Activated gamma-delta T cell treated with Interleukin-2 at 50 U/mL for 16 hours (primary cell): ENCODE measurements around the gene FNBP1.
"Not testable (repeated sequence)": the region's sequence is repeated elsewhere in the genome, so short reads cannot be mapped to it uniquely, and the experiment has no call there.

Source experiments
- DNase-seq: peaks from one replicate; pipeline ENCODE4 v3.0.0-alpha.2; 2020

Gene FNBP1

GRCh38 chr9:130020618-130021017 lies 22.4 kb downstream of the FNBP1 start:
- no peak for DNase-seq

GRCh38 chr9:130018265-130018664 lies 24.7 kb downstream of the FNBP1 start:
- DNase-seq: no peak

- not testable (repeated sequence) for DNase-seq
These were observed 25.5 kb downstream of the FNBP1 start for GRCh38 chr9:130017510-130017909.

GRCh38 chr9:130017076-130017475 lies 25.9 kb downstream of the FNBP1 start:
- DNase-seq: no peak

GRCh38 chr9:130015353-130016019 lies 27.5 kb downstream of the FNBP1 start:
- no peak for DNase-seq

GRCh38 chr9:130013326-130013725 lies 29.7 kb downstream of the FNBP1 start:
- no peak for DNase-seq

GRCh38 chr9:130010151-130010988 lies 32.6 kb downstream of the FNBP1 start:
- no peak for DNase-seq

- not testable (repeated sequence) for DNase-seq
These were observed 33.4 kb downstream of the FNBP1 start for GRCh38 chr9:130009546-130009945.

GRCh38 chr9:130008538-130008937 lies 34.5 kb downstream of the FNBP1 start:
- DNase-seq: no peak

- DNase-seq: not testable (repeated sequence)
These were observed 36.0 kb downstream of the FNBP1 start for GRCh38 chr9:130006952-130007351.

- no peak for DNase-seq
These were observed 38.9 kb downstream of the FNBP1 start for GRCh38 chr9:130003943-130004552.

- no peak for DNase-seq
These were observed 40.7 kb downstream of the FNBP1 start for GRCh38 chr9:130002320-130002719.

- DNase-seq: no peak
These were observed 41.8 kb downstream of the FNBP1 start for GRCh38 chr9:130001190-130001589.

- no peak for DNase-seq
These were observed 43.9 kb downstream of the FNBP1 start for GRCh38 chr9:129999141-129999510.

- no peak for DNase-seq
These were observed 44.4 kb downstream of the FNBP1 start for GRCh38 chr9:129998491-129999140.

- DNase-seq: not testable (repeated sequence)
These were observed 45.3 kb downstream of the FNBP1 start for GRCh38 chr9:129997706-129998105.

- DNase-seq: no peak
These were observed 46.7 kb downstream of the FNBP1 start for GRCh38 chr9:129996161-129996830.

- no peak for DNase-seq
These were observed 47.4 kb downstream of the FNBP1 start for GRCh38 chr9:129995409-129996160.

GRCh38 chr9:129994882-129995281 lies 48.1 kb downstream of the FNBP1 start:
- no peak for DNase-seq

GRCh38 chr9:129991139-129991538 lies 51.9 kb downstream of the FNBP1 start:
- not testable (repeated sequence) for DNase-seq

- DNase-seq: no peak
These were observed 52.5 kb downstream of the FNBP1 start for GRCh38 chr9:129990269-129991010.
